Natural killer cell (primary cell): Measurements from ENCODE around the gene DAO. TPM values are rescaled to one million over a fixed set of nuclear protein-coding genes. Genes with fewer than 3 reads are reported as not detected.

Source experiments
- ATAC-seq, 3 donors: fragments of 150-1000 bp in 2 of 3; fragments of 200-7000 bp in 1 of 3; cut with Tn5 transposase; 1 replicate in 1 of 3; 2 replicates in 2 of 3; pipeline ENCODE4 v1.10.0; 2021; ENCODE audit warnings: mild to moderate bottlenecking in 2 of 3, moderate library complexity in 2 of 3
- DNase-seq, 2 donors: peaks; one replicate each; pipeline versions ENCODE4 v3.0.0 to v3.0.0-alpha.2; 2013 to 2021; ENCODE audit warnings: mixed read lengths in 1 of 2
- H3K27ac ChIP-seq: one replicate; pipeline ENCODE4 v1.5.1; 2013; ENCODE audit warnings: mild to moderate bottlenecking, low read length
- H3K27me3 ChIP-seq: one replicate; pipeline ENCODE4 v1.6.1; 2013; ENCODE audit warnings: low read length; ENCODE audit not compliant: control insufficient read depth, insufficient read depth
- H3K36me3 ChIP-seq: one replicate; pipeline ENCODE4 v1.6.1; 2013; ENCODE audit warnings: low read length; ENCODE audit not compliant: control insufficient read depth, insufficient read depth
- H3K4me1 ChIP-seq: one replicate; pipeline ENCODE4 v1.6.1; 2013; ENCODE audit warnings: low read length; ENCODE audit not compliant: control insufficient read depth, insufficient read depth
- H3K4me3 ChIP-seq: one replicate; pipeline ENCODE4 v1.5.1; 2013; ENCODE audit warnings: low read length
- H3K9me3 ChIP-seq: one replicate; pipeline ENCODE4 v1.6.1; 2013; ENCODE audit warnings: low read length; ENCODE audit not compliant: control insufficient read depth, insufficient read depth
- H3K27ac Mint-ChIP-seq, 2 donors: one replicate each; pipeline ENCODE4 v1.8.0; 2022; ENCODE audit warnings: mild to moderate bottlenecking in 2 of 2, mixed read lengths in 2 of 2, moderate library complexity in 1 of 2
- H3K27me3 Mint-ChIP-seq, 2 donors: one replicate each; pipeline ENCODE4 v1.8.0; 2022; ENCODE audit warnings: low read depth in 2 of 2, mixed read lengths in 2 of 2
- H3K36me3 Mint-ChIP-seq: one replicate; pipeline ENCODE4 v1.8.0; 2022; ENCODE audit warnings: mixed read lengths
- H3K4me1 Mint-ChIP-seq, 2 donors: one replicate each; pipeline ENCODE4 v1.8.0; 2022; ENCODE audit warnings: mixed read lengths in 2 of 2
- H3K4me3 Mint-ChIP-seq: one replicate; pipeline ENCODE4 v1.8.0; 2022; ENCODE audit warnings: mild to moderate bottlenecking, moderate library complexity, mixed read lengths
- H3K9me3 Mint-ChIP-seq, 2 donors: one replicate each; pipeline ENCODE4 v1.8.0; 2022; ENCODE audit warnings: mixed read lengths in 2 of 2
- CTCF ChIP-seq: fragments of 200-600 bp; IDR thresholded peaks from one replicate; pipeline ENCODE4 v1.8.0; 2022; ENCODE audit warnings: antibody characterized with exemption
- WGBS: methylation state at CpG from one replicate; pipeline ENCODE4 v1.1.7; 2013; ENCODE audit warnings: missing lambda C conversion rate; ENCODE audit not compliant: insufficient coverage; 5-methylcytosine and 5-hydroxymethylcytosine counted together
- intact Hi-C: fragments of 100-400 bp; cut with micrococcal nuclease; formaldehyde crosslinking; loops from one replicate; pipeline ENCODE4 v1.14.2; 2022
- total RNA-seq, 4 donors: library from RNA; stranded (reverse); fragments of 120-200 nt in 1 of 4; gene quantifications; one replicate each; pipeline versions ENCODE4 v1.2.3 to v1.2.4, GENCODE V29; 2013 to 2022

Gene DAO
- total RNA-seq, 3 donors from 2014 or later (not counting 1 experiment from before 2014, with no cell fraction given) = not detected

- Mint-ChIP-seq H3K4me1 (no peaks in the 10 kb centered on the region), H3K27me3 (peaks cover 0 to 7% of the 10 kb centered on the region in 2 donors), H3K9me3 (no peaks in the 10 kb centered on the region), H3K4me3 (no peak overlapping the region), H3K27ac (no peak overlapping the region), H3K36me3 (no peaks in the 10 kb centered on the region)
- H3K27ac ChIP-seq = no peak overlapping the region
- WGBS = 16% methylated on average over 2 of the region's 2 CpGs
- DNase-seq (no peak), ATAC-seq (no peak)
- H3K27me3 ChIP-seq = no peaks in the 10 kb centered on the region
- intact Hi-C loops = no loop called here
- no peak overlapping the region for H3K4me3 ChIP-seq
- peaks cover 4% of the 10 kb centered on the region for H3K4me1 ChIP-seq
- no peaks in the 10 kb centered on the region for H3K36me3 ChIP-seq
- no peak for TF ChIP-seq CTCF
- no peaks in the 10 kb centered on the region for H3K9me3 ChIP-seq
Measured at GRCh38 chr12:108907839-108908351, 28.0 kb downstream of the DAO start.

GRCh38 chr12:108910336-108910735, 30.4 kb downstream of the DAO start:
- Histone ChIP-seq H3K4me3 (no peak overlapping the region), H3K4me1 (no peaks in the 10 kb centered on the region), H3K9me3 (no peaks in the 10 kb centered on the region), H3K27ac (no peak overlapping the region), H3K36me3 (no peaks in the 10 kb centered on the region), H3K27me3 (no peaks in the 10 kb centered on the region)
- DNase-seq = no peak
- TF ChIP-seq CTCF = no peak
- no peak overlapping the region for H3K27ac Mint-ChIP-seq
- H3K36me3 Mint-ChIP-seq = no peaks in the 10 kb centered on the region
- ATAC-seq = no peak
- no peak overlapping the region for H3K4me3 Mint-ChIP-seq
- intact Hi-C loops = no loop called here
- no peaks in the 10 kb centered on the region for H3K4me1 Mint-ChIP-seq
- no peaks in the 10 kb centered on the region for H3K9me3 Mint-ChIP-seq
- peaks cover 0 to 14% of the 10 kb centered on the region in 2 donors for H3K27me3 Mint-ChIP-seq
- 75% methylated on average over 5 of the region's 5 CpGs for WGBS

- no peaks in the 10 kb centered on the region for H3K4me1 ChIP-seq
- H3K27me3 ChIP-seq = no peaks in the 10 kb centered on the region
- Mint-ChIP-seq H3K9me3 (no peaks in the 10 kb centered on the region), H3K27ac (no peak overlapping the region), H3K4me3 (no peak overlapping the region), H3K27me3 (peaks cover 0 to 7% of the 10 kb centered on the region in 2 donors), H3K4me1 (no peaks in the 10 kb centered on the region), H3K36me3 (no peaks in the 10 kb centered on the region)
- H3K4me3 ChIP-seq = no peak overlapping the region
- H3K36me3 ChIP-seq = no peaks in the 10 kb centered on the region
- H3K27ac ChIP-seq = no peak overlapping the region
- no peak for DNase-seq
- intact Hi-C loops = no loop called here
- no peak for TF ChIP-seq CTCF
- ATAC-seq = no peak
- 84% methylated on average over 6 of the region's 6 CpGs for WGBS
- no peaks in the 10 kb centered on the region for H3K9me3 ChIP-seq
Measured at GRCh38 chr12:108911915-108912314, 32.0 kb downstream of the DAO start.

GRCh38 chr12:108912361-108912760, 32.5 kb downstream of the DAO start:
- no peak overlapping the region for H3K4me3 ChIP-seq
- no peak for ATAC-seq
- Mint-ChIP-seq H3K9me3 (no peaks in the 10 kb centered on the region), H3K27me3 (peaks cover 0 to 7% of the 10 kb centered on the region in 2 donors), H3K27ac (no peak overlapping the region), H3K4me3 (no peak overlapping the region), H3K4me1 (no peaks in the 10 kb centered on the region), H3K36me3 (no peaks in the 10 kb centered on the region)
- H3K27me3 ChIP-seq = no peaks in the 10 kb centered on the region
- intact Hi-C loops = no loop called here
- H3K4me1 ChIP-seq = no peaks in the 10 kb centered on the region
- H3K27ac ChIP-seq = no peak overlapping the region
- 94% methylated on average over 9 of the region's 9 CpGs for WGBS
- TF ChIP-seq CTCF = no peak
- no peak for DNase-seq
- H3K36me3 ChIP-seq = no peaks in the 10 kb centered on the region
- no peaks in the 10 kb centered on the region for H3K9me3 ChIP-seq
